ENCODE measurements around the gene DCUN1D1.

The DCUN1D1 gene

GRCh38 chr3:182980204-182981037 lies at the start of gene DCUN1D1:
Gene DCUN1D1 (minus strand): TSS chr3:182980538. CDS start chr3:182980489, 49 bp downstream.
- Mint-ChIP-seq H3K27ac (ENCODE audit: low read depth) (peak within 1 kb of the TSS; percentile 81), H3K36me3 (ENCODE audit: insufficient read depth) (peaks cover 7% of the 10 kb centered on the region), H3K9me3 (no peaks in the 10 kb centered on the region), H3K4me3 (no peak within 1 kb of the TSS), H3K27me3 (no peaks in the 10 kb centered on the region), H3K4me1 (peaks cover 34% of the 10 kb centered on the region)
- ATAC-seq (replicated peaks; ENCODE audit: extremely low read depth, poor library complexity, severe bottlenecking): peak; percentile 89
- peak; percentile 78 to 79 for DNase-seq (ENCODE audit: low spot score in 2 of 2)

GRCh38 chr3:183028416-183028815 lies 48.1 kb upstream of the DCUN1D1 start:
- Mint-ChIP-seq H3K4me3 (no peak overlapping the region), H3K27me3 (no peaks in the 10 kb centered on the region), H3K27ac (ENCODE audit: low read depth) (no peak overlapping the region), H3K4me1 (peaks cover 4% of the 10 kb centered on the region), H3K9me3 (no peaks in the 10 kb centered on the region), H3K36me3 (ENCODE audit: insufficient read depth) (peaks cover 25% of the 10 kb centered on the region)
- DNase-seq (ENCODE audit: low spot score in 2 of 2) (no peak), ATAC-seq (replicated peaks; ENCODE audit: extremely low read depth, poor library complexity, severe bottlenecking) (no peak)

GRCh38 chr3:183027276-183027675 lies 46.9 kb upstream of the DCUN1D1 start:
- H3K27me3 Mint-ChIP-seq: no peaks in the 10 kb centered on the region
- no peaks in the 10 kb centered on the region for H3K9me3 Mint-ChIP-seq
- ATAC-seq (replicated peaks; ENCODE audit: extremely low read depth, poor library complexity, severe bottlenecking) (no peak), DNase-seq (ENCODE audit: low spot score in 2 of 2) (no peak)
- no peak overlapping the region for H3K4me3 Mint-ChIP-seq
- H3K36me3 Mint-ChIP-seq (ENCODE audit: insufficient read depth): peaks cover 19% of the 10 kb centered on the region
- H3K27ac Mint-ChIP-seq (ENCODE audit: low read depth): no peak overlapping the region
- H3K4me1 Mint-ChIP-seq: peaks cover 4% of the 10 kb centered on the region

- no peak for DNase-seq (ENCODE audit: low spot score in 2 of 2)
- no peaks in the 10 kb centered on the region for H3K27me3 Mint-ChIP-seq
- H3K9me3 Mint-ChIP-seq: no peaks in the 10 kb centered on the region
- H3K4me1 Mint-ChIP-seq: no peaks in the 10 kb centered on the region
- H3K4me3 Mint-ChIP-seq: no peak overlapping the region
- H3K36me3 Mint-ChIP-seq (ENCODE audit: insufficient read depth): peaks cover 17% of the 10 kb centered on the region
- no peak overlapping the region for H3K27ac Mint-ChIP-seq (ENCODE audit: low read depth)
- no peak for ATAC-seq (replicated peaks; ENCODE audit: extremely low read depth, poor library complexity, severe bottlenecking)
Measured at GRCh38 chr3:183022936-183023516, 42.7 kb upstream of the DCUN1D1 start.

- no peak for DNase-seq (ENCODE audit: low spot score in 2 of 2)
- H3K36me3 Mint-ChIP-seq (ENCODE audit: insufficient read depth): peaks cover 22% of the 10 kb centered on the region
- H3K4me3 Mint-ChIP-seq: no peak overlapping the region
- H3K27me3 Mint-ChIP-seq: no peaks in the 10 kb centered on the region
- no peaks in the 10 kb centered on the region for H3K9me3 Mint-ChIP-seq
- peak; percentile 40 for ATAC-seq (replicated peaks; ENCODE audit: extremely low read depth, poor library complexity, severe bottlenecking)
- H3K27ac Mint-ChIP-seq (ENCODE audit: low read depth): no peak overlapping the region
- no peaks in the 10 kb centered on the region for H3K4me1 Mint-ChIP-seq
Measured at GRCh38 chr3:183018421-183019192, 38.3 kb upstream of the DCUN1D1 start.

- Mint-ChIP-seq H3K4me3 (no peak overlapping the region), H3K36me3 (ENCODE audit: insufficient read depth) (peaks cover 19% of the 10 kb centered on the region), H3K27ac (ENCODE audit: low read depth) (no peak overlapping the region), H3K4me1 (no peaks in the 10 kb centered on the region), H3K9me3 (no peaks in the 10 kb centered on the region), H3K27me3 (no peaks in the 10 kb centered on the region)
- ATAC-seq (replicated peaks; ENCODE audit: extremely low read depth, poor library complexity, severe bottlenecking) (no peak), DNase-seq (ENCODE audit: low spot score in 2 of 2) (no peak)
Measured at GRCh38 chr3:183015185-183015584, 34.8 kb upstream of the DCUN1D1 start.

- Mint-ChIP-seq H3K4me3 (no peak overlapping the region), H3K4me1 (no peaks in the 10 kb centered on the region), H3K27me3 (no peaks in the 10 kb centered on the region), H3K36me3 (ENCODE audit: insufficient read depth) (peaks cover 14% of the 10 kb centered on the region), H3K27ac (ENCODE audit: low read depth) (no peak overlapping the region), H3K9me3 (no peaks in the 10 kb centered on the region)
- DNase-seq (ENCODE audit: low spot score in 2 of 2) (no peak), ATAC-seq (replicated peaks; ENCODE audit: extremely low read depth, poor library complexity, severe bottlenecking) (no peak)
Measured at GRCh38 chr3:183013856-183014255, 33.5 kb upstream of the DCUN1D1 start.

- no peaks in the 10 kb centered on the region for H3K27me3 Mint-ChIP-seq
- no peak overlapping the region for H3K4me3 Mint-ChIP-seq
- no peak for DNase-seq (ENCODE audit: low spot score in 2 of 2)
- H3K4me1 Mint-ChIP-seq: no peaks in the 10 kb centered on the region
- no peak for ATAC-seq (replicated peaks; ENCODE audit: extremely low read depth, poor library complexity, severe bottlenecking)
- H3K9me3 Mint-ChIP-seq: no peaks in the 10 kb centered on the region
- H3K27ac Mint-ChIP-seq (ENCODE audit: low read depth): no peak overlapping the region
- H3K36me3 Mint-ChIP-seq (ENCODE audit: insufficient read depth): peaks cover 14% of the 10 kb centered on the region
Measured at GRCh38 chr3:183013074-183013473, 32.7 kb upstream of the DCUN1D1 start.

- H3K4me3 Mint-ChIP-seq: no peak overlapping the region
Measured at GRCh38 chr3:183008800-183009199, 28.5 kb upstream of the DCUN1D1 start.

GRCh38 chr3:183008303-183008702 lies 28.0 kb upstream of the DCUN1D1 start:
- Mint-ChIP-seq H3K9me3 (no peaks in the 10 kb centered on the region), H3K4me3 (no peak overlapping the region)
- ATAC-seq (replicated peaks; ENCODE audit: extremely low read depth, poor library complexity, severe bottlenecking): no peak

More at GRCh38 chr3:183008800-183009199, 28.5 kb upstream of the DCUN1D1 start:
- no peak for DNase-seq (ENCODE audit: low spot score in 2 of 2)
- no peaks in the 10 kb centered on the region for H3K9me3 Mint-ChIP-seq
- H3K27me3 Mint-ChIP-seq: no peaks in the 10 kb centered on the region
- peaks cover 4% of the 10 kb centered on the region for H3K36me3 Mint-ChIP-seq (ENCODE audit: insufficient read depth)
- ATAC-seq (replicated peaks; ENCODE audit: extremely low read depth, poor library complexity, severe bottlenecking): no peak
- no peaks in the 10 kb centered on the region for H3K4me1 Mint-ChIP-seq
- H3K27ac Mint-ChIP-seq (ENCODE audit: low read depth): no peak overlapping the region

GRCh38 chr3:183006396-183007002 lies 26.2 kb upstream of the DCUN1D1 start:
- ATAC-seq (replicated peaks; ENCODE audit: extremely low read depth, poor library complexity, severe bottlenecking): no peak
- no peaks in the 10 kb centered on the region for H3K4me1 Mint-ChIP-seq
- no peak overlapping the region for H3K4me3 Mint-ChIP-seq

More at GRCh38 chr3:183008303-183008702, 28.0 kb upstream of the DCUN1D1 start:
- peaks cover 4% of the 10 kb centered on the region for H3K36me3 Mint-ChIP-seq (ENCODE audit: insufficient read depth)
- H3K4me1 Mint-ChIP-seq: no peaks in the 10 kb centered on the region
- DNase-seq (ENCODE audit: low spot score in 2 of 2): no peak
- no peaks in the 10 kb centered on the region for H3K27me3 Mint-ChIP-seq
- no peak overlapping the region for H3K27ac Mint-ChIP-seq (ENCODE audit: low read depth)

GRCh38 chr3:182999767-183000166 lies 19.4 kb upstream of the DCUN1D1 start:
- H3K4me1 Mint-ChIP-seq: no peaks in the 10 kb centered on the region
- no peaks in the 10 kb centered on the region for H3K27me3 Mint-ChIP-seq
- ATAC-seq (replicated peaks; ENCODE audit: extremely low read depth, poor library complexity, severe bottlenecking) (no peak), DNase-seq (ENCODE audit: low spot score in 2 of 2) (no peak)
- no peaks in the 10 kb centered on the region for H3K9me3 Mint-ChIP-seq
- H3K4me3 Mint-ChIP-seq: no peak overlapping the region
- H3K36me3 Mint-ChIP-seq (ENCODE audit: insufficient read depth): no peaks in the 10 kb centered on the region
- H3K27ac Mint-ChIP-seq (ENCODE audit: low read depth): no peak overlapping the region

More at GRCh38 chr3:183006396-183007002, 26.2 kb upstream of the DCUN1D1 start:
- H3K36me3 Mint-ChIP-seq (ENCODE audit: insufficient read depth): peaks cover 1% of the 10 kb centered on the region
- no peak overlapping the region for H3K27ac Mint-ChIP-seq (ENCODE audit: low read depth)
- H3K9me3 Mint-ChIP-seq: no peaks in the 10 kb centered on the region
- no peaks in the 10 kb centered on the region for H3K27me3 Mint-ChIP-seq
- DNase-seq (ENCODE audit: low spot score in 2 of 2): no peak
